UCSD-AML1 (cell line): ENCODE data around the gene SMIM13.
"Not testable (repeated sequence)": the region's sequence is repeated elsewhere in the genome, so short reads cannot be mapped to it uniquely, and the experiment has no call there.

Source experiments
- DNase-seq: peaks from one replicate; lab custom pipeline; 2025; ENCODE audit not compliant: unreplicated experiment; lab: John Stamatoyannopoulos, UW

Gene SMIM13

DNA sequence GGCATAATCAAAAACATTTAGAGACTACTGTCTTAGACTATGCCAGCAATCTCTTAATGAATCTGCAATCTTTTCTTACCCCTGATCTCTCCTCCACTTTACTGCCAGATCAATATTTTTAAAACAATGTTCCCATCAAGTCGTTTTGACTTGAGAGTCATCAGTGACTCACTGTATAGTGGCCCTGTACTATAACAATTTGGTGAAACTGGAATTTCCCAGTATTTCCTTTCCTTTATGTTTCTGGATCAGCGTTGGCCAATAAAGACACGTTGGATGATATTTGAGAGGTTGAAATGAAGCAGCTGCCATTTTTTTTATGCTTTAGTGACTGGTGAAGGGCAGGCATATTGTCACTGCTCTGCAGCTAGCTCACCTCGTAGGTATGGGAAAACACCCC, 10.1 kb upstream of the SMIM13 start:
- DNase-seq: no peak

- DNase-seq: no peak
Measured at GRCh38 chr6:11083956-11084355, 9.7 kb upstream of the SMIM13 start.

- DNase-seq: no peak
Measured at GRCh38 chr6:11085758-11086435, 7.7 kb upstream of the SMIM13 start.

- DNase-seq: not testable (repeated sequence)
Measured at GRCh38 chr6:11087141-11087812, 6.4 kb upstream of the SMIM13 start.

- no peak for DNase-seq
Measured at GRCh38 chr6:11089695-11090094, 3.9 kb upstream of the SMIM13 start.

DNA sequence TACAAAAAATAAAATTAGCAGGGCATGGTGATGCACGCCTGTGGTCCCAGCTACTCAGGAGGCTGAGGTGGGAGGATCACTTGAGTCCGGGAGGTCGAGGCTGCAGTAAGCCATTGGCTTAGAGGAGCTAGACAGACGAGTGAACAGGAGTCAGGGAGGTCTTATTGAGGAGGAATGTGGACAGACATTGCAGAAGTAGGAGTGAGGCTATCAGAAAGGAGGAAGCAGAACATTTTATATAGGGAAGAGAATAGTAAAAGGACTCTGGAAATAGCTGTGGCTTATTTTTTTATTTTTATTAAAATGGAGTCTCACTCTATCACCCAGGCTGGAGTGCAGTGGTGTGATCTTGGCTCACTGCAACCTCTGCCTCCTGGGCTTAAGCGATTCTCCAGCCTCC, 2.5 kb upstream of the SMIM13 start:
- not testable (repeated sequence) for DNase-seq

DNA sequence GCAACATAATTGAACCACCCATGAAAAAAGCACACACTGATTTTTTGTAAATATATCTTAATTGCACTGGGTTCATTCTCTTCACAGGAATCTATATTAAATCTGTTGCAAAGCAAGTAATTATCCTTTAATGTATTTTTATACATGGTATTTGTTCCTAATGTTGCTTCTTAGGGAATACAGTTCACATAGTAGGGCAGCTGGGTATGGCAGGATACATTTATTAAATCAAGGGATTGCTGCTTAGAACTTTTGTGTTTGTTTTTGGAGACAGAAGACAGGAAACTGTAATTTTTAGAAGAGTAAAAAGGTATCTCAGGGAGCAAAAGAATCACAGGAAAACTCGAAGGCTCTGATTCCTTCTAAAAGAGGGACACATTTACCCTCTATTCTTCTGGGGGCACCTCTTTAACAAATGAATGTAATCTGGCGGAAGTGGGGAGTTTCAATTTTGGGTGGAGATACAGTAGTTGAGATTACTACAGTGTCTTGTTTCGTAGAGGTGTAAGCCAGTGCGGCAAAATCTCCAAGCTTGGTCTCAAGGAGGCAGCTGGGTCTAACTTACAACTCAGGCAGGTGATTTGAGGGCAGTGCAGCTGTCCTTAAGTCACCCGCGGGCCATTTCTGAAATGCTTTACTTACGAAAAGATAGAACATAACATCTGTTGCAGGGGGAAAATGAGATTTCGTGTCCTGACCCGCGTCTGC, 812 bp upstream of the SMIM13 start:
- no peak for DNase-seq

GRCh38 chr6:11093376-11093625, 333 bp upstream of the SMIM13 start:
- no peak for DNase-seq

DNA sequence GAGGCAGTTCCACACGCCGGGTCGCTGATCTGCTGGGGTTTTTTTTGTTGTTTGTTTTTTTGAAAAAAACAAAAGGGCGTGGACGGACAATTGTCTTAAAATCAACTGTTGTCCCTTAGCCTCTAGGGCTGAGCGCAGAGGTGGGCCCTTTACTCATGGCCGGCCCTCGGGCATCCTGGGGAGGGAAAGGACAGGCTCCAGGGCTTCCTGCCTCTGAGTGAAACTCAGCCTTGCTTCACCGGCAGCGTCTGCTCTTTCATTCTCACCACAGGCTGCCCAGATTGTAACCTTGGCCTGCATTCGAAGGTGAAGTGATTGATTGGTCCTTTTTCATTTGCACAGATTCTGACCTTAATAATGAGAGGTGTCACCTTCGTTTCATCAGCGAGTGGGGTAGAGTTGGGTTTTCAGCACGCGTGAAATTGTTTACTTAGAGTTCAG, 797 bp downstream of the SMIM13 start:
- peak; percentile 58 for DNase-seq

DNA sequence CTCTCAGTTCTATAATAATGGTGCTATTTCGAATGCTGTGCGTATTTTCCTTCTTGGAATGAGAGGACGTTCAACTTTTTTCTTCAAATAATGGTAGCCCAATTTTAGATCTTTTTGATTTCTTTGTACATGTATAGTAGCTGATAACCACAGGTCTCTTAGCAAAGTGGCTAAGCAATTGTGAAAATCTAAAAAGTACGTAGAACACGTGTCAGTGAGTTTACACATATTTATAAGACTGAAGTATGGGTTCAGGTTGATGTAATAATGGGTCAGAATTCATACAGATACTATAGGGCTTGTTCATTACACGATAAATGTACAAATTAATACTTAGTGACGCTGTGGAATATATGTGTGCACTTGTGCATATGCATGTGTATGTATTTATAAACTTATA, 1.3 kb downstream of the SMIM13 start:
- DNase-seq: no peak

- no peak for DNase-seq
Measured at GRCh38 chr6:11096109-11096508, 2.5 kb downstream of the SMIM13 start.

DNA sequence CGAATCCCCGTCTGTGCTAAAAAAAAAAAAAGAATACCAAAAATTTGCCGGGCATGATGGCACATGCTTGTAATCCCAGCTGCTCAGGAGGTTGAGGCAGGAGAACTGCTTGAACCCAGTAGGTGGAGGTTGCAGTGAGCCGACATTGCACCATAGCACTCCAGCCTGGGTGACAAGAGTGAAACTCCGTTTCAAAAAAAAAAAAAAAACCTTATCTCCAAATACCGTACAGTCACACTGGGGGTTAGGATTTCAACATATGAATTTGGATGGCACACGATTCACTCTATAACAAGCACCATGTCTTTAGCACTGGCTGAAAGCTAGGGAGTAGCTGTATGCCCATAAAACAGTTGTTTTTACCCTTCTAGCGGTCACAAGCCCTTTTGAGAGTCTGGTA, 3.8 kb downstream of the SMIM13 start:
- DNase-seq: no peak

DNA sequence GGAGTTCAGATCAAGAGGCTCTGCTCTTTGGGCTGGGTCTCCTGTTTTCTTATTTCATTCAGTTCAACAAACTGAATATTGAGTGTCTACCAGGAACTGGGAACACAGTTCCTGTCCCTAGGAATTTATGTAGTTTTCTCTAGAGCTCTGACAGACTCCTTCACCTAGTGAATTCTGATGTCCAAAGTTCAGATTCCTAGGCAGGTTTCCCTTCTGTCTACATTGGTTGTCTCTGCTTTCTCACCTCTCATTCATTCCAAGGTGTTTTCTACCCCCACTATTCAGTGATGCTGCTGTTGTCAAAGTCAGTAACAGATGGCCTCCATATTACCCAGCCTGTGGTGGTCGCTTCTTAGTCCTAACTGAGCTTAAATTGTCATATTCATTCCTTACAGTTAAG, 4.4 kb downstream of the SMIM13 start:
- no peak for DNase-seq

- DNase-seq: no peak
Measured at GRCh38 chr6:11101417-11101816, 7.8 kb downstream of the SMIM13 start.

DNA sequence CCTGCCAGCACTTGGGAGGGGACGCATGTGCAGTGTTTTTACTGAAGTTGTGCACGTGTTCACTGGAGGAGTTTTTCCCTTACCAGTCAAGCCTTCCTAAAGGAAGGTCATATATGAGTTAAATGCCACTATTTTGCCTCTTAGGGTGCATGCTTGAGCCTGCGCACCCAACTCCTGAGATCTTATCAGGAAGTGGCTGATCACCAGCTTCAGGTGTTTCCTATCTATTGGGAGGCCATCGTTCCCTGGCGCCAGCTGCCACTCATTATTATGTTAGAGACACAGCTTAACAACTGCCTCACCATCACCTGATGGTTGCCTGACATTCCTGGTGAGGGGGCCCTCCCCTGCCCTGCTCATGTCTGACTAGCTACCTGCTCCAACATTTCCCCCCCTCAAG, 9.4 kb downstream of the SMIM13 start:
- no peak for DNase-seq

GRCh38 chr6:11108726-11109125, 15.1 kb downstream of the SMIM13 start:
- no peak for DNase-seq

DNA sequence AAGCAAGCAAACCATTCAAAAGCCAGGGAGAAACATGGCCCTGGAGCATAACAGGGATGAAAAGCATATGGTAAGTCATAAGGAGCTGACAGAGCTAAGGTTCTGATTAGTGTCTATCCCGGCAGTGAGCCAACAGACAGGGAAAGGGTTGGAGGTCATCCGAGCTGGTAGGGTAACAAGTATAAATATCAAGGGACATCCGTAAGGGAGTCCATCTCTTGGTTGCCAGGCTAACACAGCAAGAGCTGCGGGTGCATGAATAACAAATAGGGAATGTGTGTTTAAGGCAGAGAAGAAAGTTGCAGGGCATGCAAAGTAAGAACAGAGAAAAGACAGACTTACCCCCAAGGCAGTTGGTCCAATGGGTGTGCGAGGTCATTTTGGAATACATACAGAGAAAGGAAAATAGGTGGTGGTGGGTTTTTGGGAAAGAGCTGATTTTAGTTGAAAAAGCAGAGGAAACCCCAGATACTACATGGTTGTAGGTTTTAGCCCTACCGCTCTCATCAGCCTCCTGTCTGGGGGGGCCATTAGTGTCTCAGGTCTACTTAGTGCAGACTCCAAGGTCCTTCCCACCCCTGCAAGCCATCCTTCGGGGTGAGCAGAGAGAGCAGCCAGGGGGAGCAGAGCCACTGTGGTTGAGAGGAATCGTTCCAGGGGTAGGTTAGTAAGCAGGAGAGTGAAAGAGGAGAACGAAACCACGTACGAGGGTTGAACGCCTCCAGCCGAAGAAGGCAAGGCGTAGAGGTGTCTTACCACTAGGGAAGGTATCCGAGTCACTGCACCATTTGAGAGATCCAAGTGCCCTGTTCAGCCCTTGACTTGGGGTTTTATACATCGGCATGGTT, 17.5 kb downstream of the SMIM13 start, which contains the start of gene ERVFRD-1:
Gene ERVFRD-1 (minus strand): TSS at position 805 of the 848 bp plus-strand sequence. CDS start 6,415 bp downstream, outside the sequence.
- DNase-seq: no peak

DNA sequence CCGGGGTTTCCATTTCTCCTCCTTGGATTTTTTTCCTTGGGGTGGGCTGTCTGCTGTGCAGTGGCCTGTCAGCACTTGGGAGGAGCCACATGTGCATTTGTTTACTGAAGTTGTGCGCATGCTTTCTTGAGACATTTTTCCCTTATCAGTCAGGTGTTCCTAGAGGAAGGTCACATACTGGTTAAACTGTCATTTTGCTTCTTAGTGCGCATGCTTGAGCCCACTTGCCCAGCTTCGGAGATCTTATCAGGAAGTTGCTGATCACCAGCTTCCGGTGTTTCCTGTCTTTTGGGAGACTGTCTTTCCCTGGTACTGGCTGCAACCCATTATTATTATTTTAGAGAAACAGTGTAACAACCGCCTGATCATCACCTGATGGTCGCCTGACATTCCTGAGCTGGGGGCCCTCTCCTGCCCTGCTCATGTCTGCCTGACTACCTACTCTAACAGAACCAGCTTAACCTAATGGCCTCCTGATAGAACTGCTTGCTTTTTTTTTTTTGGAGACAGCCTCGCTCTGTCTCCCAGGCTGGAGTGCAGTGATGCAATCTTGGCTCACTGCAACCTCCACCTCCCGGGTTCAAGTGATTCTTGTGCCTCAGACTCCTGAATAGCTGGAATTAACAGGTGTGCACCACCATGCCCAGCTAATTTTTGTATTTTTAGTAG, 18.3 kb downstream of the SMIM13 start:
- DNase-seq: peak; percentile 24

DNA sequence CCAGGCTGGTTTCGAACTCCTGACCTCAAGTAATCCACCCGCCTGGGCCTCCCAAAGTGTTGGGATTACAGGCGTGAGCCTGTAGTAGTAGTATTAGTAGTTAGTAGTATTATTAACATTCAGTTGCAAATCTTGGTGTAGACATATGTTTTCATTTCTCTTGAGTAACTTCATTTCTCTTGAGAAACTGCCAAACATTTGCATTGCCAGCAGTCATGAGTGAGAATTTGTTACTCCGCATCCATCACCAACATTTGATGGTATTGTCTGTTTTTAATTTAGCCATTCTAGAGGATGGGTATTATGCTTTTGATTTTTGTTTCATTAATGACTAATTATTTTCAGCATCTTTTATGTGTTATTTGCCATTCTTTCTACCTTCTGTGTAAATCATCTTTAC, 19.4 kb downstream of the SMIM13 start:
- no peak for DNase-seq

- DNase-seq: not testable (repeated sequence)
Measured at GRCh38 chr6:11115808-11116536, 22.3 kb downstream of the SMIM13 start.
